ENCODE data around the gene GK2. TPM values are rescaled to one million over a fixed set of nuclear protein-coding genes. Genes with fewer than 3 reads are reported as not detected.

The GK2 gene
- total RNA-seq, 3 donors from 2014 or later (not counting 1 experiment from before 2014, with no cell fraction given), result not detected

DNA sequence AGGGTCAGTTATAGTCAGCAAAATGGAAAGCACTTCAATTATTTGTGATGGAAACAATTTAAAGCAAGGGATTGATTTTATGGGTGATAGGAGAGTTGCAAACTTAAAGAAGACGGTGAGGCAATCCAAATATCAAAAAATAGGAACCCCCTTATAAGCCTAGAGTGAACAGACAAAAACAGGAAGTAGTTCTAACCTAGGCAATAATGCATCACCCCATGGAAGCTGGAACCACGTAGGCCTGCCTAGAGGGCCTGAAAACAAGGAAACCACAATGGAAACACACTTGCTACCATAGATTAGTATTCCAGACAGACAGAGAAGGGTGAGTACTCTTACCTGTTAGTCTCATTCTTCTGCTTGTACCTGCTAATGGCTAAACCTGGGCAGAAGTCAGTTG lies 13.5 kb upstream of the GK2 start:
- ATAC-seq (no peak), DNase-seq (no peak)
- no peak overlapping the region for H3K4me3 Mint-ChIP-seq
- Histone ChIP-seq H3K27me3 (ENCODE audit: control insufficient read depth, insufficient read depth, low read length) (no peaks in the 10 kb centered on the region), H3K4me3 (ENCODE audit: low read length) (no peak overlapping the region), H3K4me1 (ENCODE audit: control insufficient read depth, insufficient read depth, low read length) (no peaks in the 10 kb centered on the region), H3K9me3 (ENCODE audit: control insufficient read depth, insufficient read depth, low read length) (no peaks in the 10 kb centered on the region), H3K27ac (ENCODE audit: low read length) (no peak overlapping the region), H3K36me3 (ENCODE audit: control insufficient read depth, insufficient read depth, low read length) (no peaks in the 10 kb centered on the region)
- TF ChIP-seq, protein P1, sequence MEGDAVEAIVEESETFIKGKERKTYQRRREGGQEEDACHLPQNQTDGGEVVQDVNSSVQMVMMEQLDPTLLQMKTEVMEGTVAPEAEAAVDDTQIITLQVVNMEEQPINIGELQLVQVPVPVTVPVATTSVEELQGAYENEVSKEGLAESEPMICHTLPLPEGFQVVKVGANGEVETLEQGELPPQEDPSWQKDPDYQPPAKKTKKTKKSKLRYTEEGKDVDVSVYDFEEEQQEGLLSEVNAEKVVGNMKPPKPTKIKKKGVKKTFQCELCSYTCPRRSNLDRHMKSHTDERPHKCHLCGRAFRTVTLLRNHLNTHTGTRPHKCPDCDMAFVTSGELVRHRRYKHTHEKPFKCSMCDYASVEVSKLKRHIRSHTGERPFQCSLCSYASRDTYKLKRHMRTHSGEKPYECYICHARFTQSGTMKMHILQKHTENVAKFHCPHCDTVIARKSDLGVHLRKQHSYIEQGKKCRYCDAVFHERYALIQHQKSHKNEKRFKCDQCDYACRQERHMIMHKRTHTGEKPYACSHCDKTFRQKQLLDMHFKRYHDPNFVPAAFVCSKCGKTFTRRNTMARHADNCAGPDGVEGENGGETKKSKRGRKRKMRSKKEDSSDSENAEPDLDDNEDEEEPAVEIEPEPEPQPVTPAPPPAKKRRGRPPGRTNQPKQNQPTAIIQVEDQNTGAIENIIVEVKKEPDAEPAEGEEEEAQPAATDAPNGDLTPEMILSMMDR (IDR thresholded peaks at IDR 0.05), result no peak
- H3K27me3 Mint-ChIP-seq (ENCODE audit: low read depth in 2 of 2), result no peaks in the 10 kb centered on the region
- no peak overlapping the region for H3K27ac Mint-ChIP-seq
- 20% methylated on average over 1 of the region's 2 CpGs for WGBS (ENCODE audit: insufficient coverage)
- intact Hi-C loops (cut with micrococcal nuclease), result no loop called here
- no peaks in the 10 kb centered on the region for H3K4me1 Mint-ChIP-seq
- no peaks in the 10 kb centered on the region for H3K36me3 Mint-ChIP-seq
- peaks cover 16 to 21% of the 10 kb centered on the region in 2 donors for H3K9me3 Mint-ChIP-seq

GRCh38 chr4:79413886-79414285 lies 5.9 kb upstream of the GK2 start:
- Histone ChIP-seq H3K4me3 (ENCODE audit: low read length) (no peak overlapping the region), H3K27me3 (ENCODE audit: control insufficient read depth, insufficient read depth, low read length) (no peaks in the 10 kb centered on the region), H3K27ac (ENCODE audit: low read length) (no peak overlapping the region), H3K36me3 (ENCODE audit: control insufficient read depth, insufficient read depth, low read length) (no peaks in the 10 kb centered on the region), H3K4me1 (ENCODE audit: control insufficient read depth, insufficient read depth, low read length) (no peaks in the 10 kb centered on the region), H3K9me3 (ENCODE audit: control insufficient read depth, insufficient read depth, low read length) (no peaks in the 10 kb centered on the region)
- WGBS (ENCODE audit: insufficient coverage), result 78% methylated on average over 1 of the region's 3 CpGs
- no peak for ATAC-seq
- Mint-ChIP-seq H3K27me3 (ENCODE audit: low read depth in 2 of 2) (no peaks in the 10 kb centered on the region), H3K4me3 (no peak overlapping the region), H3K36me3 (no peaks in the 10 kb centered on the region), H3K4me1 (no peaks in the 10 kb centered on the region), H3K27ac (no peak overlapping the region), H3K9me3 (peaks cover 2 to 12% of the 10 kb centered on the region in 2 donors)
- intact Hi-C loops (cut with micrococcal nuclease), result no loop called here
- TF ChIP-seq, protein P1 (IDR thresholded peaks at IDR 0.05), result no peak
- DNase-seq, result no peak

DNA sequence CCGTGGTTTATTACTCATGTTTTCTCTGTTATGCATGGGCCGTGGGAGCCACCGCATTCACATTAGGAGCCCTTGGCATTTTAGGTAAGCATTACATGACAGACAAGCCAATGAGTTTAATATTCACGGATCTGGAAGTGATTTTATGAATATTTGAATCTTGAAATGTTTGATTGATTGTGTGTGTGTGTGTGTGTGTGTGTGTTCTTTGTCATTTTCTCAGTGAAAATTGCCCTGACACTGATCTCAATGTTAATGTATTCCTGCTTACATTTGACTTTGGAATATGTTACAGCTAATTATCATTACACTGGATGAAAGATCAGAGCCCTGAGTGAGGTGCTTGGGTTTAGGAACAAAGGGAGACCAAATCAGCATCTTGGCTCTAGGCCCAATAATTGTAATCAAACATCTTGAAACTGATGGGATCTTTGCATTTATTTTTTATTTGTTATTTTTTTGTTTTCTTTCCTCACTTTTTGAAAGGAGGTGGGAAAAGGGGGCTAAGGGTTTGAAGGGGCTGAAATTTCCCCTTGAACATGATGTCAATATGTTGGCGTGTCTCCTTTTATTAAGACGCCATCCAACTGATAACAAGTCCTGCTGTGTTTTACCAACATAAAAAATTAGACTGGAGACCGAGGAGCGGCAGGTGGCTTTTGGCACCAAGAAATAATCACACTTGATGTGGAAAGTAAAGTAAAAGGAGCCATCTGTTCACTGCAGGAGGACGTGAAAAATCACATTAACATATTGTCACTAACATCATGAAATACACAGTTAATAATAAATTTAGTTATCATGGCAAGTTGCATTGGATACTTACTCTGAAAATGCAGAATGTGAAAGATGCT lies 5.2 kb upstream of the GK2 start:
- TF ChIP-seq, protein P1 (IDR thresholded peaks at IDR 0.05), result no peak
- Mint-ChIP-seq H3K4me3 (no peak overlapping the region), H3K27me3 (ENCODE audit: low read depth in 2 of 2) (no peaks in the 10 kb centered on the region), H3K27ac (no peak overlapping the region), H3K9me3 (peaks cover 6 to 18% of the 10 kb centered on the region in 2 donors), H3K36me3 (no peaks in the 10 kb centered on the region), H3K4me1 (no peaks in the 10 kb centered on the region)
- no peaks in the 10 kb centered on the region for H3K36me3 ChIP-seq (ENCODE audit: control insufficient read depth, insufficient read depth, low read length)
- no peaks in the 10 kb centered on the region for H3K27me3 ChIP-seq (ENCODE audit: control insufficient read depth, insufficient read depth, low read length)
- H3K4me1 ChIP-seq (ENCODE audit: control insufficient read depth, insufficient read depth, low read length), result no peaks in the 10 kb centered on the region
- DNase-seq (no peak), ATAC-seq (no peak)
- WGBS (ENCODE audit: insufficient coverage), result 87% methylated on average over 7 of the region's 9 CpGs
- H3K27ac ChIP-seq (ENCODE audit: low read length), result no peak overlapping the region
- H3K4me3 ChIP-seq (ENCODE audit: low read length), result no peak overlapping the region
- intact Hi-C loops (cut with micrococcal nuclease), result no loop called here
- H3K9me3 ChIP-seq (ENCODE audit: control insufficient read depth, insufficient read depth, low read length), result no peaks in the 10 kb centered on the region

- TF ChIP-seq, protein P1 (IDR thresholded peaks at IDR 0.05), result no peak
- H3K9me3 ChIP-seq (ENCODE audit: control insufficient read depth, insufficient read depth, low read length), result no peaks in the 10 kb centered on the region
- no peak for DNase-seq
- H3K27me3 ChIP-seq (ENCODE audit: control insufficient read depth, insufficient read depth, low read length), result no peaks in the 10 kb centered on the region
- no peaks in the 10 kb centered on the region for H3K36me3 ChIP-seq (ENCODE audit: control insufficient read depth, insufficient read depth, low read length)
- H3K36me3 Mint-ChIP-seq, result no peaks in the 10 kb centered on the region
- intact Hi-C loops (cut with micrococcal nuclease), result no loop called here
- no peaks in the 10 kb centered on the region for H3K4me1 Mint-ChIP-seq
- H3K4me3 ChIP-seq (ENCODE audit: low read length), result no peak overlapping the region
- no peaks in the 10 kb centered on the region for H3K4me1 ChIP-seq (ENCODE audit: control insufficient read depth, insufficient read depth, low read length)
- H3K27me3 Mint-ChIP-seq (ENCODE audit: low read depth in 2 of 2), result no peaks in the 10 kb centered on the region
- no peak overlapping the region for H3K27ac Mint-ChIP-seq
- H3K4me3 Mint-ChIP-seq, result no peak overlapping the region
- H3K9me3 Mint-ChIP-seq, result peaks cover 16 to 21% of the 10 kb centered on the region in 2 donors
- ATAC-seq, result no peak
- H3K27ac ChIP-seq (ENCODE audit: low read length), result no peak overlapping the region
These were observed 3.4 kb downstream of the GK2 start for GRCh38 chr4:79404666-79405065.

All from natural killer cell (primary cell).